Kidney epithelial cell (primary cell): ENCODE measurements around the gene APRT. TPM values are rescaled to one million over a fixed set of nuclear protein-coding genes. Genes with fewer than 3 reads are reported as not detected.

Source experiments
- DNase-seq: peaks from one replicate; pipeline ENCODE4 v3.0.0-alpha.2; 2010; ENCODE audit warnings: low read depth
- H3K27me3 ChIP-seq: 2 replicates; pipeline ENCODE4 v1.6.0; 2011; ENCODE audit warnings: low read length; ENCODE audit not compliant: control insufficient read depth, insufficient read depth
- H3K36me3 ChIP-seq: 2 replicates; pipeline ENCODE4 v1.5.1; 2011; ENCODE audit warnings: low read length; ENCODE audit not compliant: control insufficient read depth, insufficient read depth
- H3K4me3 ChIP-seq: 2 replicates; pipeline ENCODE4 v1.5.1; 2011; ENCODE audit warnings: low read depth, mild to moderate bottlenecking, control low read depth, low read length
- CTCF ChIP-seq: IDR thresholded peaks from 2 replicates; pipeline ENCODE4 v1.5.1; 2011; ENCODE audit warnings: mild to moderate bottlenecking, moderate library complexity, low read length, control low read depth, inconsistent platforms; ENCODE audit not compliant: insufficient read depth, poor library complexity, severe bottlenecking
- total RNA-seq: library from RNA; depleted of rRNA; stranded (reverse); fragments of >200 nt; gene quantifications from 2 replicates; pipeline ENCODE4 v1.2.3, GENCODE V29; 2015

The APRT gene
- total RNA-seq, 1 donor from 2014 or later: 218 TPM

GRCh38 chr16:88856828-88857727, 45.4 kb upstream of the APRT start, which contains the start of the genes GALNS and TRAPPC2L:
TSS of gene GALNS (minus strand) at chr16:88856947. CDS start at chr16:88856877, 70 bp downstream.
TSS of gene TRAPPC2L (plus strand) at chr16:88857127. CDS start at chr16:88857151, 24 bp downstream.
- peaks cover 1% of the 10 kb centered on the region for H3K36me3 ChIP-seq
- no peaks in the 10 kb centered on the region for H3K27me3 ChIP-seq
- no peak for TF ChIP-seq CTCF
- peak; percentile 60 for DNase-seq
- H3K4me3 ChIP-seq: peak within 1 kb of the TSS; percentile 80

- no peak for DNase-seq
- H3K4me3 ChIP-seq: peak overlapping the region; percentile 57
- TF ChIP-seq CTCF: no peak
- no peaks in the 10 kb centered on the region for H3K27me3 ChIP-seq
- peaks cover 1% of the 10 kb centered on the region for H3K36me3 ChIP-seq
Observed at GRCh38 chr16:88856122-88856827, 44.5 kb upstream of the APRT start.

- no peak for TF ChIP-seq CTCF
- no peaks in the 10 kb centered on the region for H3K36me3 ChIP-seq
- no peaks in the 10 kb centered on the region for H3K27me3 ChIP-seq
- peak overlapping the region; percentile 57 for H3K4me3 ChIP-seq
- DNase-seq: no peak
Observed at GRCh38 chr16:88855736-88856121, 44.0 kb upstream of the APRT start.

DNA sequence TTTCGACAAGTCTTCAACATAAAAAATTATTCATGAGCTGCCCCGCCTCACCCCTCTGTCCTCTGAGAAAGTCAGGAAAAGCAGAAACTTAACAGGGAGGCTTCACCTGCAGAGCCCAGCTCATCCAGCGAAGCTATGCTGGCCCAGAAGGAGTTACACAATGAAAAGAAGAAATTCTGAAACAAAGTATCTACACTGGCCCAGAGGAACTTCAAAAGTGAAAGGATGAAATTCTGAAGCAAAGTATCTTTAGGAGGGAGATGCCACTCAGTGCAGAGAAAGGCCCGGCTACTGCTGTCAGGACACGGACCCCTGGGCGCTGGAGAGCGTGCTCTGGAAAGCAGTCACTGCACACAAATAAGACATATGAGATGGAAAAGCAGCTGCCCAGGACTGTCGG, 43.4 kb upstream of the APRT start:
- H3K27me3 ChIP-seq: no peaks in the 10 kb centered on the region
- no peaks in the 10 kb centered on the region for H3K36me3 ChIP-seq
- no peak for TF ChIP-seq CTCF
- no peak overlapping the region for H3K4me3 ChIP-seq
- DNase-seq: no peak

DNA sequence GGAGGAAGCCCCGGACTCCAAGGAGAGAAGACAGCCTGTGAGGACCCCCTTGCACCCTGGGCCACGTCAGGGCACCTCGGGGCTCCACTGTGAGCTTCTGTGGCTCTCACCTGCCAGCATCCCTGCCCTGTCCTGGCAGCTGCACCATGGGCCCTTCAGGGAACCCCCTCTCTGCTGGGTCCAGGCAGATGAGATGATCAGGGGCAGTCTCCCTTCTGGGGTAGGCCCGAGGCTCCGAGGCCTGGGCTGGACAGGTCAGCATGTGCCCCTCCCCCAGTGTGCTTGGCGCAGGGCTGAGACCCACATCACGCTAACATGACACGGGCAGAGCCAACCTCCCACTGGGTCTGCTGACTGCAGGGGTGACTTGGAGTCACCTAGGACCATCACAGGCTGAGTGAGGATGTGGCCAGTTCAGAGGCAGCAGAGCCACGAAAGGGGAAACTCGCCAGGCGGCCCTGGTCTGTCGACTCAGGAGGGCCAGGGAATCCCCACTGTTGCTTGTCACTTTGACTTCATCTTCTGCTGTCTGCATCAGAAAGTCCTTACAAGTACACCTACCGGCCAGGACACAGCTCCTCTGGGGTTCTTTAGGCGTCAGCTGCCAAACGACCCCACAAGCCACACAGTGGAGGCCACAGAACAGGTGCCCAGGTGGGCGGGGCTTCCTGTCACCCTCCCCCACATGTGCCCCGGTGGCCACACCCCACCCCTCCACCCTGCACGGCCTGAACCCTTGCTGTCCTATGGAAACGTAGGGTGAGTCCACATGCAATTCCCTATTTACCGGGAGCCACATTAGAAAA, 42.8 kb upstream of the APRT start:
- Histone ChIP-seq H3K36me3 (no peaks in the 10 kb centered on the region), H3K4me3 (no peak overlapping the region), H3K27me3 (no peaks in the 10 kb centered on the region)
- no peak for TF ChIP-seq CTCF
- DNase-seq: no peak
